ENCODE data around the gene KPNA6.
"Not testable (repeated sequence)": the region's sequence is repeated elsewhere in the genome, so short reads cannot be mapped to it uniquely, and the experiment has no call there.

KPNA6 gene

GRCh38 chr1:32115496-32115895, 7.6 kb downstream of the KPNA6 start:
- Histone ChIP-seq H3K4me1 (ENCODE audit: low read length) (no peaks in the 10 kb centered on the region), H3K9me3 (replicated peaks; ENCODE audit: insufficient read depth, low read length) (no peaks in the 10 kb centered on the region), H3K4me2 (ENCODE audit: low read depth, low read length) (no peak overlapping the region), H3K36me3 (replicated peaks; ENCODE audit: insufficient read depth, low read length) (no peaks in the 10 kb centered on the region), H3K9me2 (replicated peaks; ENCODE audit: insufficient read depth, low read length) (no peaks in the 10 kb centered on the region), H2AFZ (ENCODE audit: low read length) (no peak overlapping the region), H3K4me3 (ENCODE audit: low read length) (no peak overlapping the region), H4K20me1 (ENCODE audit: insufficient read depth, low read length) (peaks cover 9% of the 10 kb centered on the region), H3K9ac (ENCODE audit: low read length) (no peak overlapping the region), H3K27me3 (replicated peaks; ENCODE audit: insufficient read depth, low read length) (no peaks in the 10 kb centered on the region), H3K79me2 (ENCODE audit: low read length) (peaks cover 96% of the 10 kb centered on the region), H3F3A (ENCODE audit: insufficient read depth, low read length) (no peaks in the 10 kb centered on the region), H3K27ac (ENCODE audit: low read length) (no peak overlapping the region)
- no peak for TF ChIP-seq EZH2phosphoT487 (IDR thresholded peaks at IDR 0.05; ENCODE audit: low read length)
- no peak for TF ChIP-seq EZH2 (optimal IDR thresholded peaks at IDR 0.05; ENCODE audit: low read depth, low read length)
- TF ChIP-seq CTCF (IDR thresholded peaks at IDR 0.05; ENCODE audit: low read length), result no peak
- DNase-seq, result no peak

GRCh38 chr1:32116531-32116930, 8.7 kb downstream of the KPNA6 start:
- Histone ChIP-seq H3F3A (ENCODE audit: insufficient read depth, low read length) (no peaks in the 10 kb centered on the region), H3K4me1 (ENCODE audit: low read length) (no peaks in the 10 kb centered on the region), H3K27me3 (replicated peaks; ENCODE audit: insufficient read depth, low read length) (no peaks in the 10 kb centered on the region), H3K9ac (ENCODE audit: low read length) (no peak overlapping the region), H4K20me1 (ENCODE audit: insufficient read depth, low read length) (peaks cover 9% of the 10 kb centered on the region), H3K9me3 (replicated peaks; ENCODE audit: insufficient read depth, low read length) (no peaks in the 10 kb centered on the region), H3K79me2 (ENCODE audit: low read length) (peaks cover 96% of the 10 kb centered on the region), H3K36me3 (replicated peaks; ENCODE audit: insufficient read depth, low read length) (no peaks in the 10 kb centered on the region), H3K4me3 (ENCODE audit: low read length) (no peak overlapping the region), H3K9me2 (replicated peaks; ENCODE audit: insufficient read depth, low read length) (no peaks in the 10 kb centered on the region), H3K27ac (ENCODE audit: low read length) (no peak overlapping the region), H3K4me2 (ENCODE audit: low read depth, low read length) (no peak overlapping the region), H2AFZ (ENCODE audit: low read length) (no peak overlapping the region)
- DNase-seq, result no peak
- TF ChIP-seq EZH2 (optimal IDR thresholded peaks at IDR 0.05; ENCODE audit: low read depth, low read length) (no peak), EZH2phosphoT487 (IDR thresholded peaks at IDR 0.05; ENCODE audit: low read length) (no peak), CTCF (IDR thresholded peaks at IDR 0.05; ENCODE audit: low read length) (no peak)

- no peak for DNase-seq
- TF ChIP-seq EZH2phosphoT487 (IDR thresholded peaks at IDR 0.05; ENCODE audit: low read length) (no peak), CTCF (IDR thresholded peaks at IDR 0.05; ENCODE audit: low read length) (no peak), EZH2 (optimal IDR thresholded peaks at IDR 0.05; ENCODE audit: low read depth, low read length) (no peak)
- no peaks in the 10 kb centered on the region for H3K27me3 ChIP-seq (replicated peaks; ENCODE audit: insufficient read depth, low read length)
- H3K9me3 ChIP-seq (replicated peaks; ENCODE audit: insufficient read depth, low read length), result no peaks in the 10 kb centered on the region
- H2AFZ ChIP-seq (ENCODE audit: low read length), result no peak overlapping the region
- no peaks in the 10 kb centered on the region for H3K4me1 ChIP-seq (ENCODE audit: low read length)
- peaks cover 94% of the 10 kb centered on the region for H3K79me2 ChIP-seq (ENCODE audit: low read length)
- no peaks in the 10 kb centered on the region for H3K9me2 ChIP-seq (replicated peaks; ENCODE audit: insufficient read depth, low read length)
- H3F3A ChIP-seq (ENCODE audit: insufficient read depth, low read length), result no peaks in the 10 kb centered on the region
- no peak overlapping the region for H3K27ac ChIP-seq (ENCODE audit: low read length)
- no peaks in the 10 kb centered on the region for H3K36me3 ChIP-seq (replicated peaks; ENCODE audit: insufficient read depth, low read length)
- no peak overlapping the region for H3K4me2 ChIP-seq (ENCODE audit: low read depth, low read length)
- H4K20me1 ChIP-seq (ENCODE audit: insufficient read depth, low read length), result peaks cover 8% of the 10 kb centered on the region
- no peak overlapping the region for H3K4me3 ChIP-seq (ENCODE audit: low read length)
- H3K9ac ChIP-seq (ENCODE audit: low read length), result no peak overlapping the region
Observed at GRCh38 chr1:32122151-32122550, 14.3 kb downstream of the KPNA6 start.

GRCh38 chr1:32123361-32123760, 15.5 kb downstream of the KPNA6 start:
- H3K27ac ChIP-seq (ENCODE audit: low read length); H3K4me2 ChIP-seq (ENCODE audit: low read depth, low read length); DNase-seq; H3K9ac ChIP-seq (ENCODE audit: low read length); H3K36me3 ChIP-seq (replicated peaks; ENCODE audit: insufficient read depth, low read length); H3K9me3 ChIP-seq (replicated peaks; ENCODE audit: insufficient read depth, low read length); H3K4me3 ChIP-seq (ENCODE audit: low read length); H4K20me1 ChIP-seq (ENCODE audit: insufficient read depth, low read length); H3F3A ChIP-seq (ENCODE audit: insufficient read depth, low read length); H3K27me3 ChIP-seq (replicated peaks; ENCODE audit: insufficient read depth, low read length); H3K4me1 ChIP-seq (ENCODE audit: low read length); H2AFZ ChIP-seq (ENCODE audit: low read length); H3K9me2 ChIP-seq (replicated peaks; ENCODE audit: insufficient read depth, low read length): not testable (repeated sequence)
- peaks cover 92% of the 10 kb centered on the region for H3K79me2 ChIP-seq (ENCODE audit: low read length)
